Measurements from ENCODE around the gene IGSF8. TPM values are rescaled to one million over a fixed set of nuclear protein-coding genes. Genes with fewer than 3 reads are reported as not detected.

Gene IGSF8
- polyA plus RNA-seq, 4 donors, result 11.0 to 34.5 (median 21.5) TPM

DNA sequence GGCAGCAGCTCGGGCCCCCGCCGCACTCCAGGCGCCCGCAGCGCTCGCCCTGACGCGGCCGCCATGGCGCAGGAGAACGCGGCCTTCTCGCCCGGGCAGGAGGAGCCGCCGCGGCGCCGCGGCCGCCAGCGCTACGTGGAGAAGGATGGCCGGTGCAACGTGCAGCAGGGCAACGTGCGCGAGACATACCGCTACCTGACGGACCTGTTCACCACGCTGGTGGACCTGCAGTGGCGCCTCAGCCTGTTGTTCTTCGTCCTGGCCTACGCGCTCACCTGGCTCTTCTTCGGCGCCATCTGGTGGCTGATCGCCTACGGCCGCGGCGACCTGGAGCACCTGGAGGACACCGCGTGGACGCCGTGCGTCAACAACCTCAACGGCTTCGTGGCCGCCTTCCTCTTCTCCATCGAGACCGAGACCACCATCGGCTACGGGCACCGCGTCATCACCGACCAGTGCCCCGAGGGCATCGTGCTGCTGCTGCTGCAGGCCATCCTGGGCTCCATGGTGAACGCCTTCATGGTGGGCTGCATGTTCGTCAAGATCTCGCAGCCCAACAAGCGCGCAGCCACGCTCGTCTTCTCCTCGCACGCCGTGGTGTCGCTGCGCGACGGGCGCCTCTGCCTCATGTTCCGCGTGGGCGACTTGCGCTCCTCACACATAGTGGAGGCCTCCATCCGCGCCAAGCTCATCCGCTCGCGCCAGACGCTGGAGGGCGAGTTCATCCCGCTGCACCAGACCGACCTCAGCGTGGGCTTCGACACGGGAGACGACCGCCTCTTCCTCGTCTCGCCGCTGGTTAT lies 14.2 kb downstream of the IGSF8 start:
- FAIRE-seq (no peak), DNase-seq (peak; percentile 85 to 93)
- peaks cover 0 to 22% (median 3%) of the 10 kb centered on the region in 3 donors for H3K36me3 ChIP-seq (ENCODE audit: control insufficient read depth in 3 of 3, insufficient read depth in 2 of 3, low read depth in 1 of 3, low read length in 3 of 3)
- peaks cover 2 to 49% (median 9%) of the 10 kb centered on the region in 3 donors for H3K27me3 ChIP-seq (ENCODE audit: control insufficient read depth in 3 of 3, insufficient read depth in 3 of 3, low read length in 3 of 3)
- no peaks in the 10 kb centered on the region for H3K4me1 ChIP-seq (ENCODE audit: control insufficient read depth in 3 of 3, insufficient read depth in 2 of 3, low read depth in 1 of 3, low read length in 2 of 3)
- no peaks in the 10 kb centered on the region for H3K9me3 ChIP-seq (ENCODE audit: control insufficient read depth in 2 of 2, insufficient read depth in 1 of 2, low read depth in 1 of 2, low read length in 1 of 2)
- H3K27ac ChIP-seq (ENCODE audit: low read depth in 1 of 3, low read length in 2 of 3), result no peak overlapping the region
- WGBS, 3 donors, result 22 to 32% (median 27%) methylated on average over 81 to 96 of the region's 96 CpGs
- peak overlapping the region in 1 of 3 donors; percentile 31 for H3K4me3 ChIP-seq (ENCODE audit: low read depth in 1 of 3, low read length in 3 of 3)

GRCh38 chr1:160082926-160083325 lies 15.5 kb downstream of the IGSF8 start:
- Histone ChIP-seq H3K9me3 (ENCODE audit: control insufficient read depth in 2 of 2, insufficient read depth in 1 of 2, low read depth in 1 of 2, low read length in 1 of 2) (no peaks in the 10 kb centered on the region), H3K36me3 (ENCODE audit: control insufficient read depth in 3 of 3, insufficient read depth in 2 of 3, low read depth in 1 of 3, low read length in 3 of 3) (peaks cover 0 to 12% (median 0%) of the 10 kb centered on the region in 3 donors), H3K27me3 (ENCODE audit: control insufficient read depth in 3 of 3, insufficient read depth in 3 of 3, low read length in 3 of 3) (peaks cover 2 to 52% (median 9%) of the 10 kb centered on the region in 3 donors), H3K4me1 (ENCODE audit: control insufficient read depth in 3 of 3, insufficient read depth in 2 of 3, low read depth in 1 of 3, low read length in 2 of 3) (no peaks in the 10 kb centered on the region), H3K4me3 (ENCODE audit: low read depth in 1 of 3, low read length in 3 of 3) (no peak overlapping the region), H3K27ac (ENCODE audit: low read depth in 1 of 3, low read length in 2 of 3) (no peak overlapping the region)
- FAIRE-seq (no peak), DNase-seq (no peak)
- WGBS, 3 donors, result 71 to 79% (median 76%) methylated on average over 3 of the region's 3 CpGs

DNA sequence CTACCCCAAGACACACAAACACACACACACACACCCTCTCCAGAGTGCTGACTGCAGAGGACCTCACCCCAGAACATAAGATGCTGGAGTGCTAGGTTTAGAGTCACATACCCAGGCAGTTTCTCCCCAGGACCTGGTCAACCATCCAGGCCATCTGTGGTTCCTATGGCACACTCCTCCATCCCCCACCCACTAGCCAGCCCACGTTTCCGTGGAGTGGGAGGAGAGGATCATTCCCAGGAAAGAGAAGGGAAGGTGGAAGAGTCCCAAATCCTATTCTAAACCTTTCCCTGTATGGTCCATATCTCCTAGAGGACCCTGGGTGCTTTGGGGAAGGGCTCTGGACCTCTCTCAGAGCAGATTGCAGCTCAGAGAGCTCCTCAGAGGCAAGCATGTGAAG lies 15.9 kb downstream of the IGSF8 start:
- no peak for DNase-seq
- H3K4me1 ChIP-seq (ENCODE audit: control insufficient read depth in 3 of 3, insufficient read depth in 2 of 3, low read depth in 1 of 3, low read length in 2 of 3), result no peaks in the 10 kb centered on the region
- no peaks in the 10 kb centered on the region for H3K9me3 ChIP-seq (ENCODE audit: control insufficient read depth in 2 of 2, insufficient read depth in 1 of 2, low read depth in 1 of 2, low read length in 1 of 2)
- no peak overlapping the region for H3K4me3 ChIP-seq (ENCODE audit: low read depth in 1 of 3, low read length in 3 of 3)
- FAIRE-seq, result no peak
- H3K27me3 ChIP-seq (ENCODE audit: control insufficient read depth in 3 of 3, insufficient read depth in 3 of 3, low read length in 3 of 3), result peaks cover 2 to 52% (median 9%) of the 10 kb centered on the region in 3 donors
- WGBS, 3 donors, result 37 to 73% (median 54%) methylated on average over 2 of the region's 2 CpGs
- peaks cover 0 to 9% (median 0%) of the 10 kb centered on the region in 3 donors for H3K36me3 ChIP-seq (ENCODE audit: control insufficient read depth in 3 of 3, insufficient read depth in 2 of 3, low read depth in 1 of 3, low read length in 3 of 3)
- no peak overlapping the region for H3K27ac ChIP-seq (ENCODE audit: low read depth in 1 of 3, low read length in 2 of 3)

- Histone ChIP-seq H3K9me3 (ENCODE audit: control insufficient read depth in 2 of 2, insufficient read depth in 1 of 2, low read depth in 1 of 2, low read length in 1 of 2) (no peaks in the 10 kb centered on the region), H3K4me1 (ENCODE audit: control insufficient read depth in 3 of 3, insufficient read depth in 2 of 3, low read depth in 1 of 3, low read length in 2 of 3) (no peaks in the 10 kb centered on the region), H3K27me3 (ENCODE audit: control insufficient read depth in 3 of 3, insufficient read depth in 3 of 3, low read length in 3 of 3) (peaks cover 2 to 52% (median 9%) of the 10 kb centered on the region in 3 donors), H3K27ac (ENCODE audit: low read depth in 1 of 3, low read length in 2 of 3) (no peak within 1 kb of the TSS), H3K4me3 (ENCODE audit: low read depth in 1 of 3, low read length in 3 of 3) (no peak within 1 kb of the TSS), H3K36me3 (ENCODE audit: control insufficient read depth in 3 of 3, insufficient read depth in 2 of 3, low read depth in 1 of 3, low read length in 3 of 3) (peaks cover 0 to 5% (median 0%) of the 10 kb centered on the region in 3 donors)
- DNase-seq (no peak), FAIRE-seq (no peak)
- WGBS, 3 donors, result 20 to 36% (median 34%) methylated on average over 13 to 14 of the region's 14 CpGs
These were observed 17.0 kb downstream of the IGSF8 start, which contains the start of gene KCNJ9 for GRCh38 chr1:160081261-160081936. KCNJ9 (plus strand) TSS chr1:160081538; CDS start chr1:160084031, 2,493 bp downstream.

- WGBS, 3 donors, result 40 to 53% (median 45%) methylated on average over 6 of the region's 6 CpGs
- DNase-seq (no peak), FAIRE-seq (no peak)
- Histone ChIP-seq H3K9me3 (ENCODE audit: control insufficient read depth in 2 of 2, insufficient read depth in 1 of 2, low read depth in 1 of 2, low read length in 1 of 2) (no peaks in the 10 kb centered on the region), H3K27me3 (ENCODE audit: control insufficient read depth in 3 of 3, insufficient read depth in 3 of 3, low read length in 3 of 3) (peaks cover 2 to 52% (median 9%) of the 10 kb centered on the region in 3 donors), H3K4me1 (ENCODE audit: control insufficient read depth in 3 of 3, insufficient read depth in 2 of 3, low read depth in 1 of 3, low read length in 2 of 3) (no peaks in the 10 kb centered on the region), H3K36me3 (ENCODE audit: control insufficient read depth in 3 of 3, insufficient read depth in 2 of 3, low read depth in 1 of 3, low read length in 3 of 3) (no peaks in the 10 kb centered on the region), H3K27ac (ENCODE audit: low read depth in 1 of 3, low read length in 2 of 3) (no peak overlapping the region), H3K4me3 (ENCODE audit: low read depth in 1 of 3, low read length in 3 of 3) (no peak overlapping the region)
These were observed 17.9 kb downstream of the IGSF8 start for GRCh38 chr1:160080381-160081100.

GRCh38 chr1:160079448-160079847 lies 19.0 kb downstream of the IGSF8 start:
- FAIRE-seq, result no peak
- Histone ChIP-seq H3K9me3 (ENCODE audit: control insufficient read depth in 2 of 2, insufficient read depth in 1 of 2, low read depth in 1 of 2, low read length in 1 of 2) (no peaks in the 10 kb centered on the region), H3K27ac (ENCODE audit: low read depth in 1 of 3, low read length in 2 of 3) (no peak overlapping the region), H3K36me3 (ENCODE audit: control insufficient read depth in 3 of 3, insufficient read depth in 2 of 3, low read depth in 1 of 3, low read length in 3 of 3) (no peaks in the 10 kb centered on the region), H3K4me3 (ENCODE audit: low read depth in 1 of 3, low read length in 3 of 3) (no peak overlapping the region), H3K4me1 (ENCODE audit: control insufficient read depth in 3 of 3, insufficient read depth in 2 of 3, low read depth in 1 of 3, low read length in 2 of 3) (no peaks in the 10 kb centered on the region), H3K27me3 (ENCODE audit: control insufficient read depth in 3 of 3, insufficient read depth in 3 of 3, low read length in 3 of 3) (peaks cover 2 to 52% (median 9%) of the 10 kb centered on the region in 3 donors)
- no peak for DNase-seq
- WGBS, 3 donors, result 62 to 73% (median 65%) methylated on average over 4 of the region's 4 CpGs

DNA sequence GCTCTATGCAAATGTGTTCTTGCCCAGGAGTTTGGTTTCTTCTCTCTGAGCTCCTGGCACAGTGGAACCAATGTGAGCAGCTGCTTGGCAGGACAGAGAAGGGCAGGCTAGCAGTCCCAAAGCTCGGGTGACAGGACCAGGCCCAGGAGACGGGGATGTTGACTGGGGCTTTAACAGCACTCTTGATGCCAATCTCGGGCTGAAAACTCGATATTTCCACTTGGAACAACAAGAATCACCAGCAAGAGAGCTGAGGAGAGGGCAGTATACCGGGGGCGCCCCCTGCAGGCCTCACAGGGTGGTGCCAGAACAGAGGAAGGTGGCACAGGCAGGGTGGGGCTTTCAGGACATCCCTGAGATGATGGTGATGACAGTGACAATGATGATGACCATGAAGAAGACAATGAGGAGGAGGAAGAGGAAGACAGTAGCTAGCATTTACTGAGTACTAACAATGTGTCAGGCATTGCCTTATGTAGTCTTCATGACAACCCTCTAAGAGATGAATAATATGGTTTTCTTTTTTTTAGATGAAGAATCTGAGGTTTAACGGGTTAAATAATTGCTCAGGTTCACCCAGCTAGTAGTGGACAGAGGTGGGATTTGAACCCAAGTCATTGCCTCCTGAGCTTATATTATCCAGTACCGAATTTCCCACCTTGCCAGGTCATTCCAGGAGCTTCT lies 19.8 kb downstream of the IGSF8 start:
- no peaks in the 10 kb centered on the region for H3K36me3 ChIP-seq (ENCODE audit: control insufficient read depth in 3 of 3, insufficient read depth in 2 of 3, low read depth in 1 of 3, low read length in 3 of 3)
- no peak for FAIRE-seq
- 12 to 20% (median 16%) methylated on average over 8 of the region's 8 CpGs for WGBS, 3 donors
- no peak overlapping the region for H3K27ac ChIP-seq (ENCODE audit: low read depth in 1 of 3, low read length in 2 of 3)
- peaks cover 2 to 47% (median 9%) of the 10 kb centered on the region in 3 donors for H3K27me3 ChIP-seq (ENCODE audit: control insufficient read depth in 3 of 3, insufficient read depth in 3 of 3, low read length in 3 of 3)
- no peak overlapping the region for H3K4me3 ChIP-seq (ENCODE audit: low read depth in 1 of 3, low read length in 3 of 3)
- peak; percentile 49 to 70 for DNase-seq
- no peaks in the 10 kb centered on the region for H3K9me3 ChIP-seq (ENCODE audit: control insufficient read depth in 2 of 2, insufficient read depth in 1 of 2, low read depth in 1 of 2, low read length in 1 of 2)
- H3K4me1 ChIP-seq (ENCODE audit: control insufficient read depth in 3 of 3, insufficient read depth in 2 of 3, low read depth in 1 of 3, low read length in 2 of 3), result no peaks in the 10 kb centered on the region

DNA sequence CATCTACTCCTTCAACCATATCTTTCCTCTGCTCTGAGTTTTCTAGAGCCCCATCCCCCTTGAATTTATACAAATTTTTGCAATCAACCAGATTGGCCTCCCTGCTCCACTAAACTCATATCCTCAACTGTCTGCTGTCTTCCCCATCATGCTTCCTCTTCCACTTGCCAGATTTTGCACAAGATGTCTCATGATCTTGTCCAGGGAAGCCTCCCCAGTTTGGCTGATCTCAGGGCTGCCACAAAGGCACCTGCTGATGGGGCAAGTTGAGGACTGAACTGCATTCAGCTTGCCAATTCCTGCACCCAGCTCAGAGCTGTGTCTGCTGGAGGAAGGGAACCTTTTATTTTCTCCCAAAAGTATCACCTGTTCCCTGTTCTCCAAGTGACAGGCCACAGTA lies 20.9 kb downstream of the IGSF8 start:
- H3K9me3 ChIP-seq (ENCODE audit: control insufficient read depth in 2 of 2, insufficient read depth in 1 of 2, low read depth in 1 of 2, low read length in 1 of 2), result no peaks in the 10 kb centered on the region
- FAIRE-seq (no peak), DNase-seq (no peak)
- no peaks in the 10 kb centered on the region for H3K4me1 ChIP-seq (ENCODE audit: control insufficient read depth in 3 of 3, insufficient read depth in 2 of 3, low read depth in 1 of 3, low read length in 2 of 3)
- H3K27me3 ChIP-seq (ENCODE audit: control insufficient read depth in 3 of 3, insufficient read depth in 3 of 3, low read length in 3 of 3), result peaks cover 2 to 39% (median 6%) of the 10 kb centered on the region in 3 donors
- no peak overlapping the region for H3K27ac ChIP-seq (ENCODE audit: low read depth in 1 of 3, low read length in 2 of 3)
- H3K4me3 ChIP-seq (ENCODE audit: low read depth in 1 of 3, low read length in 3 of 3), result no peak overlapping the region
- no peaks in the 10 kb centered on the region for H3K36me3 ChIP-seq (ENCODE audit: control insufficient read depth in 3 of 3, insufficient read depth in 2 of 3, low read depth in 1 of 3, low read length in 3 of 3)

Measured in small intestine (tissue), 7 donors.